GM21367 (cell line): ENCODE measurements around the gene LRRC17.
"Not testable (repeated sequence)": the region's sequence is repeated elsewhere in the genome, so short reads cannot be mapped to it uniquely, and the experiment has no call there.

Source experiments
- ATAC-seq: cut with Tn5 transposase; IDR thresholded peaks from one replicate; pipeline ENCODE4 v1.9.1; 2021; ENCODE audit not compliant: unreplicated experiment

Gene LRRC17

DNA sequence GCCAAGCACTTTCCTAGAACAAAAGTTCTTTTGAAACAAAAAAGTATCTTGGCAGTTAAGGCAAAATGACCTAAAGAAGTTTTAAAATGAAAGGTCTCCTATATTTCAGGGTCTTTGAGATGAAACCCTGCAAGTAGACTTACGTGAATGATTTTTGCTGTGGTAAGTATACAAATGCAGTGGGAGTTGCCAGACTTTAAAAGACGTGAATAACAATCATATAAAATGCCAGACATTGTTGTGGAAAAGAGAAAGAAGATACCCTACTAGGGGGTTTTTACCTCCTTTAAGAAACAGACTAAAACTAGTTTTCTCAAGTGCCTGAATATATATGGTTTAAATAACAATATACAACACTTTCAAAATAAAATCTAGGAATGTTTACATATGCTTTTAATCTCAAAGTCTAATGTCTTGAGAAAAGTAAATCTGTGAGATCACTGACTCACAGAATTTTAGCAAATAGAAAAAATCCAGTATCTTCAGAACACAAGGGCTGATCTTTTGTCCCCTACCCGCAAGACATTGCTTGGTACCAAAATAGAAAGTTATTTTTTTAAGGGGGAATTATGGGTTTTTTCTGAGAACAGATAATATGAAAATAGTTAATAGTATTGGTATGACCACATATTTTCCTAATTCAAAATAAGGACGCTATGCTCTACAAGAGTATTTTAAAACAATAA lies 29.5 kb downstream of the LRRC17 start:
- ATAC-seq, result no peak

DNA sequence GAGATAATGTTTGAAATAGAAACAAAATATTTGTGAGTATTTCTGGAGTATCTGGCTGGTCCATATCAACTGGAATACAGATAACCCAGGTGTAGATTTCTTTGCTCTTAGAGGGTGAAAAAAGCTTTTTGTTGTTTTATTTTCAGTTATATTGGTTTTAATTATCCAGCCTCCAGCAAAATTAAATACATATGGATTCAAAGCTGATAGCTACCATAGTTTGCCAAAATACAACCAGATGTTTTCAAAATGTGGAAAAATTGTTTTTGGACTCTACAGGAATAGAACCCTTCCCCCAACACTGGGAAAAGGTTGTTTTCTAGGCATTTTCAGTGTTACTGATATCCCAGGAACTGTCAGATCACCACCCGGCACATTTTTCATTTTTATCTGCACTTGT lies 30.1 kb downstream of the LRRC17 start:
- no peak for ATAC-seq

DNA sequence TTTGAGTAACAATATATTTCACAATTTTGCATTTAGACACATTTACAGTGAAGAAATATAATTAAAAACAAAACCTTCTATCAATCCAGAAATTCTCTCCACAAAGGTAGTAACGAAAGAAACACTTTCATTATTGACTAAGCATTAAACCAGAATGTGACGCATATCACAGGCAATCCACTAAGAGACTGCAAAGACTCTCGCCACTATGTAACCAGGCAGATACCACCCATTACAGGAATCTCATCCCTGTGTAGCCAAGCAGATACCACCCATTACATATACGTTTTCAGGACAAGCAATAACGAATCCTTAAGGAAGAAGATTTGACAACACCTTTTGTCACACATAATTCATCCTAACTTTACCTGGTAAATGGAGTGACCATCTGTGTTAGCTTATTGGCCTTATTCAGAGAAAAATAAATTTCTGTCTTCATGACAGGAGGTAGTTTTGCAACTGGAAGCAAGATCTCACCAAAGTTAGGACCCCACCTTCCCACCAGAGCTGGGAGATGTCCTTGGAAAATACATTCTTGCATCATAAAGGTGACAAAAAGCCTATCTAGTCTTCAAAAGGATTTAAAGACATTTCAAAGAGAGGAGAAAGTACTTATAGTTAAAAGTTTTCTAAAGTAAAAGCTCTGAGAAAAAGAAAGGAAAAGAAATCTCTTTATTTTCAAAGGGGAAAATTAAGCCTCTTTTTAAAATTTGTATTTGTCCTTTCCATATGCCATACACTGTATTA lies 30.8 kb downstream of the LRRC17 start:
- ATAC-seq, result no peak

DNA sequence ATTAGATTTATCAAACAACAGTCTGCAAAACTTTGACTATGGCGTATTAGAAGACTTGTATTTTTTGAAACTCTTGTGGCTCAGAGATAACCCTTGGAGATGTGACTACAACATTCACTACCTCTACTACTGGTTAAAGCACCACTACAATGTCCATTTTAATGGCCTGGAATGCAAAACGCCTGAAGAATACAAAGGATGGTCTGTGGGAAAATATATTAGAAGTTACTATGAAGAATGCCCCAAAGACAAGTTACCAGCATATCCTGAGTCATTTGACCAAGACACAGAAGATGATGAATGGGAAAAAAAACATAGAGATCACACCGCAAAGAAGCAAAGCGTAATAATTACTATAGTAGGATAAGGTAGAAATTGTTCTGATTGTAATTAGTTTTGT lies 31.4 kb downstream of the LRRC17 start:
- no peak for ATAC-seq

DNA sequence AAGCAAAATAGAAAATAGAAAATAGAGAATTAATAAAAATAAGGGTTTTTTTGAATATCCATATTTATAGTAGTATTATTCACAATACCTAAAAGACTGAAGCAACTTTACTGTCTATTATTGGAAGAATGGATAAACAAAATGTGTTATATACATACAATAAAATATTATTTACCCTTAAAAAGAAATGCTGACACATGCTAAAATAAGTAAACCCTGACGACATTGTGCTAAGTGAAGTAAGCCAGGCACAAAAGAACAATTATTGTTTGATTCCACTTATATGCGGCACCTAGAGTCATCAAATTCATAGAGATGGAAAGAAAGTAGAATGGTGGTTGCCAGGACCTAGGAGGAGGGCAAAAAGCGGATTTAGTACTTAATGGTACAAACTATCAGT lies 39.0 kb downstream of the LRRC17 start:
- no peak for ATAC-seq

DNA sequence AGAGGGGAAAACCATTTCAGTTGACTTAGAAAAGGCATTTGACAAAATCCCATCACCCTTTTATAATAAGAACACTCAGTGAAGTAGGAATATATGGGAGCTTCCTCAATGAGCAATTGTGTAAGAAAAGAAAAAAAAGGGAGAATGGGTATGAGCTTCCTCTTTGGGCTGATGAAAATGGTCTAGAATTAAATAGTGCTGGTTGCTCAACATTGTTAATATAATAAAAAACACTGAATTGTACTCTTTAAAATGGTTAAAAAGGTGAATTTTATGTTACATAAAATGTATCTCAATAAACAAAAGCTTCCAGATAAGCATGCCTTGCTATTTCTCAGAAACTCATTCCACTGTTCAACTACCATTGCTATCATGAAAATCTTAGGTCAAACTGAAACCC lies 40.6 kb downstream of the LRRC17 start:
- no peak for ATAC-seq

DNA sequence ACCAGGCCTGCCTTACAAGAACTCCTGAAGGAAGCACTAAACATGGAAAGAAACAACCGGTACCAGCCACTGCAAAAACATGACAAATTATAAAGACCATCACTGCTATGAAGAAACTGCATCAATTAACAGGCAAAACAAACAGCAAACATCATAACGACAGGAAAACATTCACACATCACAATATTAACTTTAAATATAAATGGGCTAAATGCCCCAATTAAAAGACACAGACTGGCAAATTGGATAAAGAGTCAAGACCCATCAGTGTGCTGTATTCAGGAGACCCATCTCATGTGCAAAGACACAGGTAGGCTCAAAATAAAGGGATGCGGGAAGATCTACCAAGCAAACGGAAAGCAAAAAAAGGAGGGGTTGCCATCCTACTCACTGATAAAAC lies 41.6 kb downstream of the LRRC17 start:
- not testable (repeated sequence) for ATAC-seq

DNA sequence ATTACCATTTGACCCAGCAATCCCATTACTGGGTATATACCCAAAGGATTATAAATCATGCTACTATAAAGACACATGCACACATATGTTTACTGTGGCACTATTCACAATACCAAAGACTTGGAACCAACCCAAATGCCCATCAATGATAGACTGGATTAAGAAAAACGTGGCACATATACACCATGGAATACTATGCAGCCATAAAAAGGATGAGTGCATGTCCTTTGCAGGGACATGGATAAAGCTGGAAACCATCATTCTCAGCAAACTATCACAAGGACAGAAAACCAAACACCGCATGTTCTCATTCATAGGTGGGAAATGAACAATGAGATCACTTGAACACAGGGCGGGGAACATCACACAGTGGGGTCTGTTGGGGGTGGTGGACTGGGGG lies 45.2 kb downstream of the LRRC17 start:
- ATAC-seq, result not testable (repeated sequence)

DNA sequence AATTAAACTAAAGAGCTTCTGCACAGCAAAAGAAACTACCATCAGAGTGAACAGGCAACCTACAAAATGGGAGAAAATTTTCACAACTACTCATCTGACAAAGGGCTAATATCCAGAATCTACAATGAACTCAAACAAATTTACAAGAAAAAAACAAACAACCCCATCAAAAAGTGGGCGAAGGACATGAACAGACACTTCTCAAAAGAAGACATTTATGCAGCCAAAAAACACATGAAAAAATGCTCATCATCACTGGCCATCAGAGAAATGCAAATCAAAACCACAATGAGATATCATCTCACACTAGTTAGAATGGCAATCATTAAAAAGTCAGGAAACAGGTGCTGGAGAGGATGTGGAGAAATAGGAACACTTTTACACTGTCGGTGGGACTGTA lies 49.2 kb downstream of the LRRC17 start:
- not testable (repeated sequence) for ATAC-seq

DNA sequence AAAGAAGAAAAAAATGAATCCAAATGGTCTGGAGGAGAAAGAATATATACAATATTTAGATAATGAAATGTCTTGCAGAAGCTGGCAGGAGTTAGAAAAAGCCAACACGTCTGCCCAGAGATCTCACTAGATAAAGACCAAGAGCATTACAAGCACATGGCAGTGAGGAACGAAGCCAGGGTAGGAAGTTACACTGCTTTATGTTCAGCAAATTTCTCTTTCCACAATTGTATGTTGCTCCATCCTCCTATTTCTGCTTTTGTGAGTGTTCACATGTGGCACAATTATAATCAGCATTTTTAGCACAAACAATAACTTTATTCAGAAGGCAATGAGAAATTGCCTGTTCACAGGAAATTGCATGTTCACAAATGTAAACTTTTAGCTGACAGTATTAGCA lies 53.7 kb downstream of the LRRC17 start:
- ATAC-seq, result no peak

DNA sequence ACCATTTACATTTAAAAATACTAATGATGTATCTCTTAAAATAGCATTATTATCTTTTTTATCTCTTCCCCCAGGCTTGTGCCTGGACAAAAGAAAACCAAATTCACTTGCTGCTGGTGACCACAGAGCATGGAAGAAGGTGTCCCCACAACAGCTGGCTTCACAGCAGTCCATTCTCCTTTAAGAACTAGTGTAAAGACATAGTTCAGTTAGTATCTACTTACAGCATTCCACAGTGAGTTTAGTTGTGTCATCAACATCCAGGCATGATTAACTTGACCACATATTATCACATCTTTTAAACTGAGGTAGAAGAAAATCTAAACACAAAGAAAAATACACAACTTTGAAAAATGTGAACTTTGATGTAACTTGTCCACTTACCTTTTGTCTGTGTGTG lies 55.0 kb downstream of the LRRC17 start:
- ATAC-seq, result no peak

DNA sequence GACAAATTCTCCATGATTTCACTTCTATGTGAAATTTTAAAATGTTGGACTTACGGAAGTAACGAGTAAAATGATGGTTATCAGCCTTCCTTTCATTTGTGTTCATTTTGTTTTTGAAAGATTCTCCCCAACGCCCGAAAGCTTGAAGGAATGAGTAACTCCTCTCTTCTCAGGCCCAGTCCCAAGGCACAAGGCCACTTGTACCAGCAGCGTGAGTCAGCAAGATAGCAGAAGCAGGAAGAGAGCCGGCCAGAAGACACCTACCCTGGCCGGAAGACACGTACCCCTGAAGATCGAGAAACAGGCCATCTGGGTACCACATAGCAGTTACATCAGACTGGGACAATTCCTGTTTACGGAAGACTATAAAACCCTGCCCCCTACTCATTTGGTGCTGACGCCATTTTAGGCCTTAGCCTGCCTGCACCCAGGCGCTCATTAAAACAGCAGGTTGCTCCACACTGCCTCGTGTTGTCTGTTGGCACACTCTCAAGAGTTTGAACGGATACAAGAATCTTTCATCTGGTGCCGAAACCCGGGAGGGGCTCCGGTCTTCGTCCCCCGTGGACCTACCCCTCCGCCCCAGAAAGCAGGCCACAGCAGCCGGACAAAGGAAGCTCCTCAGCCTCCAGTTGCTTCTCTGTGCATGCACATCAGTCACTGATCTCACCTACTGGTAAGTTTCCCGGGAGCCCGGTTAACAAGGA lies 60.4 kb downstream of the LRRC17 start:
- ATAC-seq, result no peak

DNA sequence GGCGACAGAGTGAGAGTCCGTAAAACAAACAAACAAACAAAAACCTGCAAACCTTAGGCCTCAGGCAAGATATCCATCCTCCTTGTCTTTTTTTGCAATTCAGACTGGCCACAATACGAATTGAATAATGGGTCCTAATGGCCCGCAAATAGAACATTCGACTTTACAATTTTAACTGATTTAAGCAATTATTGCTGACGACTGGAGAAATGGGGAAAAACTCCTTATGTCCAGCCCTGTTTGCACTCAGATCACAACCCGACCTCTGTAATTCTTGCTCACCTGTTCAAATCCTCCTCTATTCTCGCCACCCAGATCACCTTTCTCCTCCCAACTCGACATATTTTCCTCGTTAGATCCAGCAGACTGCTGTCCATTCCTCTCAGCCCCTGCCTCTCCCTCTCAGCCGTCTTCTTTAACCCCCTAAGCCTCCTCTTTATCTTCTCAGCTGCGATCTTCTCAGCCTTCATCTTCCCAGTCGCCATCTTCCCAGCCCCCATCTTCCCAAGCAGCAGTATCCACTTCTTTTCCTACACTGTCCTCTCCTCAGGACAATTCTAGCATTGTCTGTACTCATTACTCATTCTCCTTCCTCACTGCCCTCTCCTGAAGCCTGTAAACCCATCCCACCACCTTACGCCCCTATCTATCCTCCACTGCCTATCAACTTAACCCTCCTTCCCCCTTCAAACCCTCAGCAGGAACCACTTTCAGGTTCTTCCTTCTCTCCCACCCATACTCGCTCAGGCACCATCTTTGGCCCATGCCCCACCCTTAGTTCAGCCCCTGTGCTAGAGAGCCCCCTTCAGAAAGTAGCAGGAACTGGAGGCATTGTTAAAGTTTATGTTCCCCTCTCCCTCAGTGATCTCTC lies 61.8 kb downstream of the LRRC17 start:
- no peak for ATAC-seq

DNA sequence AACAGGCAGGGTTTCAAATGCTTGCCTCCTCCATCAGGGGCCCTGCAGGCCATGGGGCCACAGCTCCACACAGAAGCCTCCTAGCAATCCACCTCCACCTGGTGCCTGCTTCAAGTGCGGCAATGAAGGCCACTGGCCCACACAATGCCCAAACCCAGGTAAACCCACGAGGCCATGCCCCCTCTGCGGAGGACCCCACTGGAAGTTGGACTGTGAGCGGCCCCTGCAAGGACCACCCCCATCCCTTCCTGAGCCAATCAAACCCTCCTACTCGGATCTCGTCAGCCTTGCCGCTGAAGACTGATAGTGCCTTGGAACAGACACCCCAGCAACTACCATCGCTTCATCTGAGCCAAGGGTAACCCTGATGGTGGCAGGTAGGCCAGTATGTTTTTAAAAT lies 63.1 kb downstream of the LRRC17 start:
- no peak for ATAC-seq

DNA sequence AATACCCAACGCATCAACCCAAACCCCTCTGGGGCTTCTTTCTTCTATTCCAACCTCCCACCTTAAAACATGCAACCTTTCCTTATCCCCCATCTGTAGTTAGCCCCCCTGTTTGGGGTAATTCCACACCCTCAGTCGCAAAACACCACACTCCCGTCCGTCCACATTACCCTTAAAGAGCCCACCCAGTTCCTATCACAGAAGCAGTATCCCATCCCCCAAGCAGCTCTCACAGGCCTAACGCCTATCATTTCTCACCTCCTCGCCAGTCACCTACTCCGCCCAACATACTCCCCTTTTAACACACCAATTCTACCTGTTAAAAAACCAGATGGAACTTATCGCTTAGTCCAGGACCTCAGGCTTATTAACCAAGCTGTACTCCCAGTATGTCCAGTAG lies 63.7 kb downstream of the LRRC17 start:
- ATAC-seq, result no peak

DNA sequence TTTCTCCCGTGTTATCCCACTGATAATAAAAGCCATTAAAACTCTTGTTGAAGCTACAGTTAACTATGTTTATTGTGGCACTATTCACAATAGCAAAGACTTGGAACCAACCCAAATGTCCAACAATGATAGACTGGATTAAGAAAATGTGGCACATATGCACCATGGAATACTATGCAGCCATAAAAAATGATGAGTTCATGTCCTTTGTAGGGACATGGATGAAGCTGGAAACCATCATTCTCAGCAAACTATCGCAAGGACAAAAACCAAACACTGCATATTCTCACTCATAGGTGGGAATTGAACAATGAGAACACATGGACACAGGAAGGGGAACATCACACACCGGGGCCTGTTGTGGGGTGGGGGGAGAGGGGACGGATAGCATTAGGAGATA lies 64.8 kb downstream of the LRRC17 start:
- ATAC-seq, result not testable (repeated sequence)

DNA sequence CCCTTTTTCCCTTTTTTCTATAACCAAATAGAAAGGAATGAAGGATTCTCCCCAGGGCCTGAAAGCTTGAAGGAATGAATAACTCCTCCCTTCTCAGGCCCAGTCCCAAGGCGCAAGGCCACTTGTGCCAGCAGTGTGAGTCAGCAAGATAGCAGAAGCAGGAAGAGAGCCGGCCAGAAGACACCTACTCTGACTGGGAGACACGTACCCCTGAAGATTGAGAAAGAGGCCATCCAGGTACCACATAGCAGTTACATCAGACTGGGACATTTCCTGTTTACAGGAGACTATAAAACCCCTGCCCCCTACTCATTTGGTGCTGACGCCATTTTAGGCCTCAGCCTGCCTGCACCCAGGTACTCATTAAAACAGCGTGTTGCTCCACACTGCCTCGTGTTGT lies 65.5 kb downstream of the LRRC17 start:
- ATAC-seq, result no peak

DNA sequence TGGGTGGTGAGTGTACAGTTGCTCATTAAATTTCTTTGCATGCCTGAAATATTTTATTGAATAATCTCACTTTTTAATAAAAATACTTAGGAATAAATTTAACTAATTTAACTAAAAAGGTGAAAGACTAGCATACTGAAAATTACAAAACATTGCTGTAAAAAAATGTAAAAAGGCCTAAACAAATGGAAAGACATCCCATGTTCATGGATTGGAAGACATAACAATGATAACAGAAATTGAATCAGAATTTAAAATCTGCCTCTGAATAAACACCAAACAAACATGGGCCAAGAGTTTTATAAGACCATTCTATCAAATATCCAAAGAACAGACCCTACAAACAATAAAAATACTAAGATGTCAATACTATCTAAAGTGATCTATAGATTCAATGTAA lies 66.9 kb downstream of the LRRC17 start:
- no peak for ATAC-seq

DNA sequence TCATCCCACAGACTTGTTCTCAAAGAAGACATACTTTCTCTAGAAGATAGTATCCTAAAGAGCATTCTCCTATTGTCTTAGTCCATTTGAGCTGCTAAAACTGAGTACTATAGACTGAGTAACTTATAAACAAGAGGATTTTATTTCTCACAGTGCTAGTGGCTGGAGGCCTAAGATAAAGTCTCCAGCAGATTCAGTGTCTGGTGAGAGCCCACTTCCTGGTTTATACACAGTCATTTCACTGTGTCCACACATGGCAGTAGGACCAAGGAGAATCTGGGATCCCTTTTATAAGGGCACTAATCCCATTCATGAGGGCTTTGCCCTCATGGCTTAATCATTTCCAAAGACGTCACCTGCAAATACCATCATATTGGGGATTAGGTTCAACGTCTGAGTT lies 68.7 kb downstream of the LRRC17 start:
- ATAC-seq, result no peak

DNA sequence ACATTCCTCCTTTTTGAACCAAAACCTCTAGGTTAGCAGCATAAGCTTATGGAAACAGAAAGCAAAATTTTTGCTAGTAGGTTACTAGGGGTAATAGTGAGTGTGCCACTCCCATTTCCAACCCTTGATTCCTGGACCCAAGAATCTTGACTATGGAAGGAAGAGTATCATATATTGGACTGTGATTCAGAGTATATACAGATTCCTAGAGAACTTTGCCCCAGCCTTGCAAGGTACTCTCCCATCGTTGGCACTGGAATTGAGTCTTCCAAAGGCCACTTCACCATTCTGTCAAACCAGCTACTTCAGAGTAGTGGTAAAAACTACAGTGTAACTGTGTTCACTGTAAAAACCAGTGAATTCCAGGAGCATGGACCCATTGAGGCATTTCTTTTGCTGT lies 69.4 kb downstream of the LRRC17 start:
- ATAC-seq, result no peak

DNA sequence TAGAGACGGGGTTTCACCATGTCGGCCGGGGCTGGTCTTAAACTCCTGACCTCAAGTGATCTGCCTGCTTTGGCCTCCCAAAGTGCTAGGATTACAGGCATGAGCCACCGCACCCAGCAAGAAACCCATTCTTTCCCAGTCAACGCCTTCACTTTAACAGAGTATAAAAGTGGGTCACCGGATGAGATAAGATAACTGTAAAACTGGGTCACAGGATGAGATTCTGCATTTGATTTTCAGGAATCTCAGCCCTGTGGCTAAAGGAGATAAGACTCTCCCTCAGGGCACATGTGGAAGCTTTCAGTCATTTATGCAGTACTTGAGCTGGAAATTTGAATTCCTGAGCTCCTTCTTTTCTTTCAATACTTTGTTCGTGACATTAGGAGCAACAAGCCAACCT lies 70.8 kb downstream of the LRRC17 start:
- ATAC-seq, result no peak
